Heart right ventricle (tissue), 16 donors: ENCODE data around the gene CHN2. TPM values are rescaled to one million over a fixed set of nuclear protein-coding genes. Genes with fewer than 3 reads are reported as not detected.

Experiments
- ATAC-seq, 8 donors: fragments of 200-7000 bp; cut with Tn5 transposase; one replicate each; pipeline ENCODE4 v1.9.1; 2020; ENCODE audit warnings: mild to moderate bottlenecking in 8 of 8, moderate library complexity in 8 of 8, moderate number of reproducible peaks in 1 of 8
- DNase-seq, 2 donors: peaks; one replicate each; pipeline ENCODE4 v3.0.0-alpha.2; 2020
- H3K27ac ChIP-seq, 10 donors: fragments of 200-600 bp; sonication (generic) in 2 of 10; one replicate each; pipeline versions ENCODE4 v1.5.0 to v1.8.0; 2020 to 2022; ENCODE audit warnings: mild to moderate bottlenecking in 3 of 10
- H3K27me3 ChIP-seq, 7 donors: fragments of 200-600 bp; one replicate each; pipeline ENCODE4 v1.8.0; 2021 to 2022; ENCODE audit warnings: mild to moderate bottlenecking in 2 of 7
- H3K36me3 ChIP-seq, 9 donors: fragments of 200-600 bp; sonication (generic) in 1 of 9; one replicate each; pipeline versions ENCODE4 v1.5.0 to v1.8.0; 2020 to 2022; ENCODE audit warnings: mild to moderate bottlenecking in 2 of 9
- H3K4me1 ChIP-seq, 9 donors: fragments of 200-600 bp; sonication (generic) in 1 of 9; one replicate each; pipeline versions ENCODE4 v1.5.0 to v1.8.0; 2020 to 2022; ENCODE audit warnings: mild to moderate bottlenecking in 4 of 9
- H3K4me3 ChIP-seq, 10 donors: fragments of 200-600 bp; sonication (generic) in 2 of 10; one replicate each; pipeline versions ENCODE4 v1.5.0 to v1.8.0; 2020 to 2022; ENCODE audit warnings: mild to moderate bottlenecking in 7 of 10, moderate library complexity in 2 of 10
- H3K9me3 ChIP-seq, 11 donors: fragments of 200-600 bp in 10 of 11; sonication (generic) in 2 of 11; one replicate each; pipeline versions ENCODE4 v1.5.0 to v1.8.0; 2013 to 2022; ENCODE audit warnings: mild to moderate bottlenecking in 2 of 11, control low read depth in 1 of 11, moderate library complexity in 1 of 11
- WGBS, 2 donors: extraction: QIAGEN DNeasy Blood & Tissue Kit; methylation state at CpG; one replicate each; pipeline ENCODE4 v1.1.7; 2013; ENCODE audit warnings: inconsistent platforms in 1 of 2; 5-methylcytosine and 5-hydroxymethylcytosine counted together
- intact Hi-C, 10 donors: fragments of 100-400 bp; cut with DNase I; formaldehyde crosslinking; loops; one replicate each; pipeline versions ENCODE4 v1.11.1 to v1.14.2; 2022
- polyA plus RNA-seq, 2 donors: library from polyadenylated mRNA; stranded (reverse); fragments of 200-250 nt; gene quantifications; one replicate each; pipeline ENCODE4 v1.2.3, GENCODE V29; 2013
- total RNA-seq, 10 donors: library from RNA; stranded (reverse); fragmentation: NEBNext Ultra II Directional in 3 of 10; extraction: Animal tissue kit (Norgen Biotek cat#: 25700) in 3 of 10; gene quantifications; one replicate each; pipeline versions ENCODE4 v1.2.1 to v1.2.4, GENCODE V29; 2021 to 2023
- TF ChIP-seq, protein P1 (sequence below), 9 donors: fragments of 200-600 bp; sonication (generic) in 2 of 9; IDR thresholded peaks; one replicate each; pipeline versions ENCODE4 v1.5.0 to v1.8.0; 2021 to 2022; ENCODE audit warnings: antibody characterized with exemption in 9 of 9, mild to moderate bottlenecking in 5 of 9, moderate library complexity in 1 of 9
- donor health status: Arrhythmogenic right ventricular cardiomyopathy.
- donor health status: ischemic (EF 13 %, LVEDD 7.1; RV severe dilation, severe dysfunction).
- donor health status: healthy with polysubstance abuse.
- donor health status: DM: no; HTN: yes; CAD: no.
- donor health status: DM: no; HTN: no; CAD: no.
- donor health status: ischemic (EF 25% LVEDD 6.9; RV normal size, moderate dysfunction).
- donor health status: ischemic (EF 25% LVEDD 5.7; RV mildly dilated, moderate dysfunction).
- donor health status: healthy.
- donor health status: DM: yes; HTN: yes; CAD: no.
- donor health status: Ischemic cardiomyopathy.
- donor health status: ischemic (EF 35%, LVEDD 5.7; RV mildly dilated, moderate dysfunction).
- donor health status: nonischemic (EF 11% LVEDD 7.7; RV severe dilation, severe dysfunction).
- donor health status: DM: yes; HTN: yes; CAD: no.
- donor health status: PGD.
- donor health status: ischemic (EF 29% LVEDD 5.4; RV normal size, mild dysfunction).
- donor health status: nonischemic (EF 23%, LVEDD 6.1; RV moderate dilation, normal function).

Gene CHN2
- total and polyA plus RNA-seq, 12 donors, result 5.9 to 54.9 (median 22.6) TPM

DNA sequence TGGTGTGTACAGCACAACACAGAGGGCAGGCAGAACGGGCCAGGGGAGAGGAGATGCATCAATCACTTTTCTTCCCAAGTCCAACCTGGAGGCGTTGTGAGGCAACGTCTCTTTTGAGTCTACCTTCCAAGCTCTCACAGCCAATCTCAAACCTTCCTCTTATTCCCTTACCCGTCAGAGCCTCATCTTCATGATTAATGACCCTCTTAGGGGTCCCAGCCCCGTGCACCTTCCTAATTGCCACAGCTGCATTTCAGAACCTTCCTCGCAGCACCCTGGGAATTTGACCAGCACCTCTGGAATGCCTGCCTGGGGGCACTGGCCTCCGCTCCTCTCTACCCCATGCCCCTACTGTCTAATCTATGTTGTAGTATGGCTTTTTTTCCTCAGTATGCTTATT lies 199.7 kb downstream of the CHN2 start:
- intact Hi-C loops, result no loop called here
- H3K27ac ChIP-seq, result no peak overlapping the region
- H3K27me3 ChIP-seq, result no peaks in the 10 kb centered on the region
- H3K4me1 ChIP-seq, result peaks cover 0 to 8% (median 0%) of the 10 kb centered on the region in 9 donors
- ATAC-seq, result no peak
- no peak for DNase-seq
- TF ChIP-seq, protein P1, sequence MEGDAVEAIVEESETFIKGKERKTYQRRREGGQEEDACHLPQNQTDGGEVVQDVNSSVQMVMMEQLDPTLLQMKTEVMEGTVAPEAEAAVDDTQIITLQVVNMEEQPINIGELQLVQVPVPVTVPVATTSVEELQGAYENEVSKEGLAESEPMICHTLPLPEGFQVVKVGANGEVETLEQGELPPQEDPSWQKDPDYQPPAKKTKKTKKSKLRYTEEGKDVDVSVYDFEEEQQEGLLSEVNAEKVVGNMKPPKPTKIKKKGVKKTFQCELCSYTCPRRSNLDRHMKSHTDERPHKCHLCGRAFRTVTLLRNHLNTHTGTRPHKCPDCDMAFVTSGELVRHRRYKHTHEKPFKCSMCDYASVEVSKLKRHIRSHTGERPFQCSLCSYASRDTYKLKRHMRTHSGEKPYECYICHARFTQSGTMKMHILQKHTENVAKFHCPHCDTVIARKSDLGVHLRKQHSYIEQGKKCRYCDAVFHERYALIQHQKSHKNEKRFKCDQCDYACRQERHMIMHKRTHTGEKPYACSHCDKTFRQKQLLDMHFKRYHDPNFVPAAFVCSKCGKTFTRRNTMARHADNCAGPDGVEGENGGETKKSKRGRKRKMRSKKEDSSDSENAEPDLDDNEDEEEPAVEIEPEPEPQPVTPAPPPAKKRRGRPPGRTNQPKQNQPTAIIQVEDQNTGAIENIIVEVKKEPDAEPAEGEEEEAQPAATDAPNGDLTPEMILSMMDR (IDR thresholded peaks at IDR 0.05), result no peak
- no peak overlapping the region for H3K4me3 ChIP-seq
- peaks cover 0 to 10% (median 0%) of the 10 kb centered on the region in 9 donors for H3K36me3 ChIP-seq
- no peaks in the 10 kb centered on the region for H3K9me3 ChIP-seq
- WGBS, 2 donors, result 79% methylated on average over 7 of the region's 7 CpGs

DNA sequence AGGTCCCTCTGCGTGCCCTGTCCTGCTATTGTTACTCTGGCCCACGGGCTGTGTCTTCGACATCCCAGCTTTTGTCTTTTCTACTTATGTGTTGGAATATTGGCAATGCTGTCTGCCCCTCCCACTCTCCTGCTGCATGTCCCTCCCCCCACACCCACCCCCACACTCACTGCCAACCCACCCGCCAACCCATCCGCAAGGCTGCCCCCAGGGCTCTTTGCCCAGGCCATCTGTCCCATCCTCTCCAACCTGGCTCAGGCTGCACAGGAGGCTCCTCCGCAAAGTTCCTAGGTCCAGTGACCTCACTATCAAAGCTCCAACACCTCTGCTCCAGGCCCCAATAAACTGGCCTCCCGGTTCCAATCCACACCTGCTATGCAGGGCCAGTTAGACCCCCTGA lies 202.0 kb downstream of the CHN2 start:
- Histone ChIP-seq H3K4me3 (no peak overlapping the region), H3K4me1 (peaks cover 0 to 8% (median 0%) of the 10 kb centered on the region in 9 donors), H3K27me3 (no peaks in the 10 kb centered on the region), H3K9me3 (no peaks in the 10 kb centered on the region), H3K36me3 (peaks cover 0 to 31% (median 0%) of the 10 kb centered on the region in 9 donors), H3K27ac (no peak overlapping the region)
- WGBS, 2 donors, result 90 to 97% methylated on average over 7 of the region's 7 CpGs
- DNase-seq, result no peak
- TF ChIP-seq, protein P1 (IDR thresholded peaks at IDR 0.05), result no peak
- ATAC-seq, result no peak
- intact Hi-C loops, result no loop called here

DNA sequence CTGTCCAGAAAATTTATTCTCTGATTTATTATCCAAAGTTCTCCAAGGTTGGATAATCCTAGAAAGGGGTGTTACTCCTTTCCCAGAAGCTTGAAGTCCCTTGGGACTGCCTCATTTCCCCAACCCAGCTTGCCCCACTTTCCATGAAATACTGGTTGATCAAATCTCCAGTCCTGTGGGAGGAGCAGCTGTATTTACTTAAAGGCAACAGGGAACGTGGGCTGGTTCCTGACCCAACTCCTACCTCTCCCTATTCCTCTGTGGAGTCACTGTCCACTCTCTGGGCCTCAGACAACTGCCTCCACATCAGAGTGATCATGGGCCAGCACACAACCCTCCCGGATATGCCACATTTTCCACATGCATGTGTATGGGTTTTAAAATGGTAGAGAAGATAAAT lies 202.8 kb downstream of the CHN2 start:
- H3K27ac ChIP-seq, result no peak overlapping the region
- DNase-seq, result no peak
- ATAC-seq, result no peak
- intact Hi-C loops, result no loop called here
- no peaks in the 10 kb centered on the region for H3K27me3 ChIP-seq
- peaks cover 0 to 38% (median 0%) of the 10 kb centered on the region in 9 donors for H3K36me3 ChIP-seq
- H3K4me1 ChIP-seq, result peaks cover 0 to 8% (median 0%) of the 10 kb centered on the region in 9 donors
- H3K4me3 ChIP-seq, result no peak overlapping the region
- 70 to 74% methylated on average over 2 of the region's 2 CpGs for WGBS, 2 donors
- TF ChIP-seq, protein P1 (IDR thresholded peaks at IDR 0.05), result no peak
- H3K9me3 ChIP-seq, result no peaks in the 10 kb centered on the region

DNA sequence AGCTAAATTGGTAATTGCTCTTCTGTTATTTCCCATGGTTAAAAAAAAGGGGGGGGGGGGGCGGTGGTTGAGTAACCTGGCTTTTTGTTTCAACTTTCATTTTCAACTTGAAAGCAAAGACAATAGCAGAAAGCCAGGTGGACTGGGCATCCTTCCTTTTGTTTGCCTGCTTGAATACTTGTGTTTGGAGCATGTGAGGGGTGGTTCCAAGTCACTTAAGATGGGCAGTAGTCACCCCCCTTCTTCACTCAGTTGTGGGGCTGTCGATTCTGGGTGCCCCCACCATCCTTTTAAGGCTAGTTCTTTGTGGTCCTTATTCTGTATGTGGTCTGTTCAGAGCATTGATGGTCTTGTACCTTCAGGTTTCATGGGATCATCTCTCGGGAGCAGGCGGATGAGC lies 203.4 kb downstream of the CHN2 start:
- no peaks in the 10 kb centered on the region for H3K9me3 ChIP-seq
- WGBS, 2 donors, result 90 to 91% methylated on average over 4 of the region's 4 CpGs
- DNase-seq, result no peak
- H3K27me3 ChIP-seq, result no peaks in the 10 kb centered on the region
- H3K36me3 ChIP-seq, result peaks cover 0 to 38% (median 0%) of the 10 kb centered on the region in 9 donors
- H3K4me1 ChIP-seq, result peaks cover 0 to 8% (median 0%) of the 10 kb centered on the region in 9 donors
- H3K27ac ChIP-seq, result no peak overlapping the region
- TF ChIP-seq, protein P1 (IDR thresholded peaks at IDR 0.05), result no peak
- H3K4me3 ChIP-seq, result no peak overlapping the region
- no peak for ATAC-seq
- intact Hi-C loops, result no loop called here
